ENCODE results near the gene CASP7. TPM values are rescaled to one million over a fixed set of nuclear protein-coding genes. Genes with fewer than 3 reads are reported as not detected.

The CASP7 gene
- polyA plus RNA-seq, 1 donor from 2014 or later = 0.77 TPM

GRCh38 chr10:113753020-113753692, 73.4 kb downstream of the CASP7 start:
- Histone ChIP-seq H3K4me2 (ENCODE audit: low read length) (no peak overlapping the region), H2AFZ (ENCODE audit: low read depth, low read length) (no peak overlapping the region)

GRCh38 chr10:113754125-113754524, 74.4 kb downstream of the CASP7 start:
- no peaks in the 10 kb centered on the region for H4K20me1 ChIP-seq (ENCODE audit: insufficient read depth)
- no peak overlapping the region for H2AFZ ChIP-seq (ENCODE audit: low read depth, low read length)
- no peaks in the 10 kb centered on the region for H3K9me3 ChIP-seq (ENCODE audit: low read length)
- H3K27ac ChIP-seq (ENCODE audit: low read length) = no peak overlapping the region
- no peaks in the 10 kb centered on the region for H3K36me3 ChIP-seq (ENCODE audit: insufficient read depth, low read length)
- no peaks in the 10 kb centered on the region for H3K79me2 ChIP-seq (replicated peaks; ENCODE audit: insufficient read depth, low read length)
- H3K4me3 ChIP-seq (ENCODE audit: low read length) = no peak overlapping the region
- TF ChIP-seq REST (IDR thresholded peaks at IDR 0.05; ENCODE audit: borderline replicate concordance) = no peak
- no peak for TF ChIP-seq POLR2AphosphoS5 (IDR thresholded peaks at IDR 0.05)
- no peak for TF ChIP-seq MXI1 (conservative IDR thresholded peaks at IDR 0.05; ENCODE audit: poor library complexity, severe bottlenecking)
- TF ChIP-seq CTCF (IDR thresholded peaks at IDR 0.05; ENCODE audit: poor library complexity, severe bottlenecking) = no peak
- no peak for TF ChIP-seq RAD21 (conservative IDR thresholded peaks at IDR 0.05)
- no peak for TF ChIP-seq EP300 (conservative IDR thresholded peaks at IDR 0.05; ENCODE audit: poor library complexity, severe bottlenecking)
- TF ChIP-seq TAF1 (IDR thresholded peaks at IDR 0.05; ENCODE audit: low read depth) = no peak
- no peak for TF ChIP-seq SMC3 (conservative IDR thresholded peaks at IDR 0.05; ENCODE audit: poor library complexity)
- no peak for TF ChIP-seq EZH2 (IDR thresholded peaks at IDR 0.05; ENCODE audit: borderline replicate concordance, insufficient read depth, low read length, poor library complexity, severe bottlenecking)
- H3K9ac ChIP-seq (ENCODE audit: low read length) = no peak overlapping the region
- no peaks in the 10 kb centered on the region for H3K27me3 ChIP-seq (ENCODE audit: insufficient read depth, low read depth, low read length)
- no peak overlapping the region for H3K4me2 ChIP-seq (ENCODE audit: low read length)
- H3F3A ChIP-seq (ENCODE audit: insufficient read depth, low read length, poor library complexity, severe bottlenecking) = no peaks in the 10 kb centered on the region
- no peaks in the 10 kb centered on the region for H3K9me2 ChIP-seq (ENCODE audit: insufficient read depth, low read length)

More at GRCh38 chr10:113753020-113753692, 73.4 kb downstream of the CASP7 start:
- H3K9ac ChIP-seq (ENCODE audit: low read length) = no peak overlapping the region
- no peaks in the 10 kb centered on the region for H3K27me3 ChIP-seq (ENCODE audit: insufficient read depth, low read depth, low read length)
- no peak overlapping the region for H3K27ac ChIP-seq (ENCODE audit: low read length)
- H3F3A ChIP-seq (ENCODE audit: insufficient read depth, low read length, poor library complexity, severe bottlenecking) = no peaks in the 10 kb centered on the region
- H3K4me3 ChIP-seq (ENCODE audit: low read length) = no peak overlapping the region
- no peaks in the 10 kb centered on the region for H3K36me3 ChIP-seq (ENCODE audit: insufficient read depth, low read length)
- no peaks in the 10 kb centered on the region for H4K20me1 ChIP-seq (ENCODE audit: insufficient read depth)
- H3K79me2 ChIP-seq (replicated peaks; ENCODE audit: insufficient read depth, low read length) = no peaks in the 10 kb centered on the region
- no peaks in the 10 kb centered on the region for H3K9me3 ChIP-seq (ENCODE audit: low read length)
- TF ChIP-seq POLR2AphosphoS5 (IDR thresholded peaks at IDR 0.05) = no peak
- TF ChIP-seq TAF1 (IDR thresholded peaks at IDR 0.05; ENCODE audit: low read depth) = no peak
- TF ChIP-seq EP300 (conservative IDR thresholded peaks at IDR 0.05; ENCODE audit: poor library complexity, severe bottlenecking) = no peak
- TF ChIP-seq RAD21 (conservative IDR thresholded peaks at IDR 0.05) = no peak
- no peak for TF ChIP-seq MXI1 (conservative IDR thresholded peaks at IDR 0.05; ENCODE audit: poor library complexity, severe bottlenecking)
- TF ChIP-seq CTCF (IDR thresholded peaks at IDR 0.05; ENCODE audit: poor library complexity, severe bottlenecking) = no peak
- no peak for TF ChIP-seq SMC3 (conservative IDR thresholded peaks at IDR 0.05; ENCODE audit: poor library complexity)
- no peaks in the 10 kb centered on the region for H3K9me2 ChIP-seq (ENCODE audit: insufficient read depth, low read length)
